H1 (cell line): ENCODE results near the gene SLC22A2. TPM values are rescaled to one million over a fixed set of nuclear protein-coding genes. Genes with fewer than 3 reads are reported as not detected.

Source experiments
- CTCF ChIA-PET: fragments of 300-600 bp; sonication (Branson Sonifier 250); formaldehyde crosslinking; loops from one replicate; lab custom pipeline; 2021; ENCODE audit not compliant: partially characterized antibody; lab: Charles Lee
- POLR2A ChIA-PET: fragments of 300-600 bp; sonication (Branson Sonifier 250); formaldehyde crosslinking; loops from one replicate; lab custom pipeline; 2021; ENCODE audit warnings: inconsistent platforms; ENCODE audit not compliant: partially characterized antibody; lab: Charles Lee
- DNase-seq, 2 experiments: peaks; one replicate each; pipeline versions ENCODE4 v3.0.0 to v3.0.0-alpha.2; 2010 to 2022; ENCODE audit warnings: low spot score in 2 of 2, low read depth in 1 of 2, mixed read lengths in 1 of 2
- FAIRE-seq: peaks from 2 replicates; lab custom pipeline; 2011; peaks lifted over from hg19 to GRCh38; lab: Jason Lieb, UNC
- H2AFZ ChIP-seq: 2 replicates; pipeline ENCODE4 v1.8.1; 2012; ENCODE audit warnings: low read length, inconsistent platforms
- H2AK5ac ChIP-seq: 2 replicates; pipeline ENCODE4 v1.6.1; 2013; ENCODE audit warnings: low read depth, low read length
- H2BK120ac ChIP-seq: replicated peaks from 2 replicates; pipeline ENCODE3; 2013; ENCODE audit warnings: low read depth, low read length, inconsistent platforms
- H2BK12ac ChIP-seq: 2 replicates; pipeline ENCODE4 v1.6.1; 2013; ENCODE audit warnings: low read depth, low read length
- H2BK15ac ChIP-seq: 2 replicates; pipeline ENCODE4 v1.6.1; 2013; ENCODE audit warnings: low read length
- H2BK20ac ChIP-seq: 2 replicates; pipeline ENCODE4 v1.6.1; 2013; ENCODE audit warnings: low read length
- H2BK5ac ChIP-seq: 2 replicates; pipeline ENCODE4 v1.6.1; 2013; ENCODE audit warnings: low read depth, low read length
- H3K14ac ChIP-seq: 2 replicates; pipeline ENCODE4 v1.6.1; 2013; ENCODE audit warnings: inconsistent platforms; ENCODE audit not compliant: insufficient read length
- H3K18ac ChIP-seq: 2 replicates; pipeline ENCODE4 v1.6.1; 2013; ENCODE audit warnings: low read length; ENCODE audit errors: extremely low read depth
- H3K23ac ChIP-seq: 2 replicates; pipeline ENCODE4 v1.6.1; 2013; ENCODE audit warnings: inconsistent platforms; ENCODE audit not compliant: insufficient read length
- H3K23me2 ChIP-seq: 2 replicates; pipeline ENCODE4 v1.6.1; 2013; ENCODE audit warnings: low read depth, low read length
- H3K27ac ChIP-seq: 2 replicates; pipeline ENCODE4 v1.6.1; 2011; ENCODE audit warnings: low read depth, low read length, inconsistent platforms
- H3K27me3 ChIP-seq, 4 experiments: replicated peaks in 1 of 4; 1 replicate in 1 of 4; 2 replicates in 3 of 4; pipeline versions ENCODE4 v1.6.1 to v1.8.1; 2011 to 2013; ENCODE audit warnings: low read length in 3 of 4, mild to moderate bottlenecking in 3 of 4, inconsistent platforms in 2 of 4, mixed read lengths in 2 of 4, moderate library complexity in 1 of 4; ENCODE audit not compliant: control insufficient read depth in 3 of 4, insufficient read depth in 3 of 4; ENCODE audit errors: extremely low read depth in 1 of 4
- H3K36me3 ChIP-seq, 4 experiments: 2 replicates each; pipeline versions ENCODE4 v1.6.1 to v1.8.1; 2011 to 2013; ENCODE audit warnings: mild to moderate bottlenecking in 4 of 4, low read length in 3 of 4, moderate library complexity in 2 of 4, control low read depth in 1 of 4, inconsistent platforms in 1 of 4; ENCODE audit not compliant: insufficient read depth in 4 of 4, control insufficient read depth in 2 of 4
- H3K4ac ChIP-seq: replicated peaks from 2 replicates; pipeline ENCODE3; 2013; ENCODE audit warnings: low read length, low read depth, mixed read lengths, inconsistent platforms; ENCODE audit not compliant: insufficient read length
- H3K4me1 ChIP-seq, 4 experiments: replicated peaks in 1 of 4; 1 replicate in 1 of 4; 2 replicates in 3 of 4; pipeline versions ENCODE4 v1.6.1 to v1.8.1; 2011 to 2013; ENCODE audit warnings: low read length in 3 of 4, inconsistent platforms in 2 of 4, mixed read lengths in 1 of 4; ENCODE audit not compliant: insufficient read depth in 4 of 4, control insufficient read depth in 3 of 4
- H3K4me2 ChIP-seq, 2 experiments: 2 replicates each; pipeline versions ENCODE4 v1.6.1 to v1.8.1; 2011 to 2013; ENCODE audit warnings: low read depth in 2 of 2, low read length in 2 of 2, control low read depth in 1 of 2, inconsistent platforms in 1 of 2, mild to moderate bottlenecking in 1 of 2; ENCODE audit not compliant: insufficient read depth in 1 of 2
- H3K4me3 ChIP-seq, 4 experiments: fragments of 200-600, 300-600 bp in 1 of 4; sonication (generic), shearing (Covaris generic), sonication (Bioruptor Twin) in 1 of 4; 2 replicates each; pipeline versions ENCODE4 v1.5.1 to v1.8.1; 2011 to 2016; ENCODE audit warnings: low read length in 4 of 4, low read depth in 3 of 4, control low read depth in 2 of 4, inconsistent platforms in 2 of 4, mild to moderate bottlenecking in 2 of 4, mixed read lengths in 1 of 4, moderate library complexity in 1 of 4; ENCODE audit not compliant: insufficient read depth in 2 of 4; ENCODE audit errors: extremely low read depth in 1 of 4
- H3K56ac ChIP-seq: replicated peaks from 2 replicates; pipeline ENCODE3; 2013; ENCODE audit warnings: low read depth, mild to moderate bottlenecking, mixed read lengths, low read length, inconsistent platforms; ENCODE audit not compliant: insufficient read length
- H3K79me1 ChIP-seq: 2 replicates; pipeline ENCODE4 v1.6.1; 2013; ENCODE audit warnings: low read depth, low read length, control low read depth
- H3K79me2 ChIP-seq, 2 experiments: 2 replicates each; pipeline versions ENCODE4 v1.6.1 to v1.8.1; 2012 to 2013; ENCODE audit warnings: low read length in 2 of 2, mild to moderate bottlenecking in 2 of 2, inconsistent platforms in 1 of 2; ENCODE audit not compliant: insufficient read depth in 2 of 2, control insufficient read depth in 1 of 2
- H3K9ac ChIP-seq, 4 experiments: replicated peaks in 1 of 4; 1 replicate in 1 of 4; 2 replicates in 3 of 4; pipeline versions ENCODE4 v1.6.1 to v1.8.1; 2011 to 2013; ENCODE audit warnings: low read depth in 3 of 4, low read length in 3 of 4, control low read depth in 2 of 4, mild to moderate bottlenecking in 2 of 4, moderate library complexity in 2 of 4, inconsistent platforms in 1 of 4; ENCODE audit errors: extremely low read depth in 1 of 4
- H3K9me3 ChIP-seq, 2 experiments: 2 replicates each; pipeline versions ENCODE4 v1.6.1 to v1.8.1; 2012 to 2013; ENCODE audit warnings: mild to moderate bottlenecking in 2 of 2, moderate library complexity in 2 of 2, control low read depth in 1 of 2, inconsistent platforms in 1 of 2, low read depth in 1 of 2, low read length in 1 of 2, mixed read lengths in 1 of 2; ENCODE audit not compliant: insufficient read depth in 2 of 2
- H4K20me1 ChIP-seq, 2 experiments: replicated peaks in 1 of 2; 2 replicates each; pipeline versions ENCODE3 to v1.8.1; 2011 to 2013; ENCODE audit warnings: inconsistent platforms in 2 of 2, low read length in 2 of 2, mild to moderate bottlenecking in 1 of 2; ENCODE audit not compliant: insufficient read depth in 2 of 2, control insufficient read depth in 1 of 2
- H4K5ac ChIP-seq: 2 replicates; pipeline ENCODE4 v1.6.1; 2013; ENCODE audit warnings: low read length, low read depth, mixed read lengths, inconsistent platforms; ENCODE audit not compliant: insufficient read length
- H4K8ac ChIP-seq: 2 replicates; pipeline ENCODE4 v1.8.0; 2013; ENCODE audit warnings: mild to moderate bottlenecking, moderate library complexity, low read length, inconsistent platforms; ENCODE audit not compliant: insufficient read depth; ENCODE audit errors: extremely low read depth
- H4K91ac ChIP-seq: replicated peaks from 2 replicates; pipeline ENCODE3; 2013; ENCODE audit warnings: low read length, mixed read lengths, inconsistent platforms; ENCODE audit not compliant: insufficient read length
- BACH1 ChIP-seq: IDR thresholded peaks from 2 replicates; pipeline ENCODE4 v1.6.1; 2012; ENCODE audit warnings: low read length, improper control_type of control experiment
- BCL11A ChIP-seq, 2 experiments: IDR thresholded peaks; one replicate each; pipeline ENCODE4 v1.6.1; 2011; ENCODE audit warnings: low read depth in 2 of 2, low read length in 2 of 2, mild to moderate bottlenecking in 2 of 2
- BRCA1 ChIP-seq: IDR thresholded peaks from 2 replicates; pipeline ENCODE4 v1.6.1; 2012; ENCODE audit warnings: low read depth, low read length, improper control_type of control experiment
- CBX5 ChIP-seq: fragments of 300-800, 300-1000 bp; sonication (generic); IDR thresholded peaks from 2 replicates; pipeline ENCODE4 v1.7.1; 2016; ENCODE audit warnings: antibody characterized with exemption, low read length, low read depth
- CEBPB ChIP-seq: IDR thresholded peaks from 2 replicates; pipeline ENCODE4 v1.6.1; 2012; ENCODE audit warnings: low read depth, low read length
- CHD2 ChIP-seq: IDR thresholded peaks from 2 replicates; pipeline ENCODE4 v1.6.1; 2012; ENCODE audit warnings: low read length, improper control_type of control experiment
- CREB1 ChIP-seq: IDR thresholded peaks from 2 replicates; pipeline ENCODE4 v1.6.1; 2012; ENCODE audit warnings: inconsistent platforms
- FOSL1 ChIP-seq: IDR thresholded peaks from 2 replicates; pipeline ENCODE4 v1.6.1; 2011; ENCODE audit warnings: mild to moderate bottlenecking, low read depth, low read length, moderate library complexity; ENCODE audit not compliant: insufficient read depth
- HDAC6 ChIP-seq: IDR thresholded peaks from one replicate; pipeline ENCODE4 v1.7.1; 2012; ENCODE audit warnings: low read depth, mild to moderate bottlenecking, inconsistent platforms, low read length, moderate library complexity
- MAFK ChIP-seq: IDR thresholded peaks from 2 replicates; pipeline ENCODE4 v1.6.1; 2012; ENCODE audit warnings: low read depth, mild to moderate bottlenecking, improper control_type of control experiment, low read length
- PHF8 ChIP-seq: fragments of 200-600 bp; sonication (generic); conservative IDR thresholded peaks from 2 replicates; pipeline ENCODE4 v1.7.1; 2012; ENCODE audit warnings: low read depth, mild to moderate bottlenecking, inconsistent platforms, low read length, moderate library complexity
- POU5F1 ChIP-seq: IDR thresholded peaks from 2 replicates; pipeline ENCODE4 v1.6.1; 2011; ENCODE audit warnings: low read depth, mild to moderate bottlenecking, low read length, moderate library complexity
- RFX5 ChIP-seq: IDR thresholded peaks from 2 replicates; pipeline ENCODE4 v1.6.1; 2011; ENCODE audit warnings: low read depth, low read length, improper control_type of control experiment, borderline replicate concordance
- SIRT6 ChIP-seq: IDR thresholded peaks from one replicate; pipeline ENCODE4 v1.7.1; 2012; ENCODE audit warnings: low read length, inconsistent platforms
- TAF1 ChIP-seq: IDR thresholded peaks from 2 replicates; pipeline ENCODE4 v1.6.1; 2011; ENCODE audit warnings: mild to moderate bottlenecking, low read depth, low read length
- TAF7 ChIP-seq: optimal IDR thresholded peaks from 2 replicates; pipeline ENCODE3; 2011; ENCODE audit warnings: low read depth, mild to moderate bottlenecking, inconsistent platforms, low read length, moderate library complexity, borderline replicate concordance
- WGBS, 2 experiments: shearing (Covaris generic) in 1 of 2; methylation state at CpG; one replicate each; pipeline versions ENCODE4 v1.1.6 to v1.1.7; 2013 to 2015; ENCODE audit warnings: low lambda C conversion rate in 2 of 2, mixed read lengths in 2 of 2, inconsistent platforms in 1 of 2, low coverage in 1 of 2, missing lambda C conversion rate in 1 of 2; ENCODE audit not compliant: insufficient replicate concordance in 2 of 2, insufficient coverage in 1 of 2, insufficient read length in 1 of 2; ENCODE audit errors: extremely low coverage in 1 of 2, missing lambda C conversion rate in 1 of 2; 5-methylcytosine and 5-hydroxymethylcytosine counted together
- polyA plus RNA-seq, 7 experiments: library from polyadenylated mRNA; depleted of rRNA in 3 of 7; stranded (reverse) in 5 of 7; unstranded in 2 of 7; fragments of >200 nt in 5 of 7; fragments of 200-250 nt in 2 of 7; gene quantifications; 1 replicate in 5 of 7; 2 replicates in 1 of 7; 4 replicates in 1 of 7; pipeline versions ENCODE4 v1.2.1 to v1.2.3, GENCODE V29; 2011 to 2013; ENCODE audit warnings: missing spikeins in 2 of 7, mixed read lengths in 2 of 7
- total RNA-seq: library from RNA; stranded (reverse); fragmentation: NEBNext Ultra II Directional; extraction: Animal tissue kit (Norgen Biotek cat#: 25700); gene quantifications from 2 replicates; pipeline ENCODE4 v1.2.1, GENCODE V29; 2021

Gene SLC22A2
- total and polyA plus RNA-seq, 2 of the 8 experiments (the other 6 are each of a cell fraction or from before 2014, with no cell fraction given): 0.23 to 1.4 TPM

GRCh38 chr6:160188773-160189172 lies 69.8 kb downstream of the SLC22A2 start:
- no peak overlapping the region for H3K18ac ChIP-seq
- H3K23me2 ChIP-seq: no peaks in the 10 kb centered on the region
- no peak overlapping the region for H3K27ac ChIP-seq
- no peak overlapping the region for H3K4me2 ChIP-seq
- no peaks in the 10 kb centered on the region for H3K4me1 ChIP-seq
- no peak overlapping the region for H3K23ac ChIP-seq
- no peaks in the 10 kb centered on the region for H3K79me1 ChIP-seq
- no peak overlapping the region for H2BK120ac ChIP-seq
- no peak overlapping the region for H3K14ac ChIP-seq
- H3K4me3 ChIP-seq: no peak overlapping the region
- H3K9ac ChIP-seq: no peak overlapping the region
- no peaks in the 10 kb centered on the region for H3K79me2 ChIP-seq
- no peaks in the 10 kb centered on the region for H3K27me3 ChIP-seq
- no peak overlapping the region for H2BK5ac ChIP-seq
- H3K56ac ChIP-seq: no peak overlapping the region
- no peak overlapping the region for H3K4ac ChIP-seq
- H3K9me3 ChIP-seq: no peaks in the 10 kb centered on the region
- 75% methylated on average over 1 of the region's 1 CpG; no CpG with 5 or more reads in 1 of the 2 experiments for WGBS, 2 experiments
- no peak overlapping the region for H2BK12ac ChIP-seq
- no peak for FAIRE-seq
- ChIA-PET POLR2A (no interaction called here), CTCF (no interaction called here)
- H2BK20ac ChIP-seq: no peak overlapping the region
- no peak for TF ChIP-seq FOSL1
- TF ChIP-seq POU5F1: no peak
- no peak for TF ChIP-seq BRCA1
- TF ChIP-seq TAF1: no peak
- TF ChIP-seq CHD2: no peak
- TF ChIP-seq MAFK: no peak
- no peak for TF ChIP-seq BCL11A (IDR thresholded peaks at IDR 0.05; ENCODE audit: low read depth in 2 of 2, low read length in 2 of 2)
- no peak for TF ChIP-seq BACH1
- TF ChIP-seq RFX5: no peak
- no peak for TF ChIP-seq CBX5
- TF ChIP-seq TAF7: no peak
- TF ChIP-seq CREB1: no peak
- no peak for TF ChIP-seq PHF8
- TF ChIP-seq SIRT6: no peak
- TF ChIP-seq CEBPB: no peak
- TF ChIP-seq HDAC6: no peak
- DNase-seq: no peak
- H2BK15ac ChIP-seq: no peak overlapping the region
- H4K8ac ChIP-seq: no peak overlapping the region
- no peaks in the 10 kb centered on the region for H3K36me3 ChIP-seq
- no peak overlapping the region for H4K5ac ChIP-seq
- H2AK5ac ChIP-seq: no peak overlapping the region
- no peak overlapping the region for H2AFZ ChIP-seq
- no peak overlapping the region for H4K91ac ChIP-seq
- no peaks in the 10 kb centered on the region for H4K20me1 ChIP-seq
